Keratinocyte (primary cell): Measurements from ENCODE around the gene CTTNBP2NL. TPM values are rescaled to one million over a fixed set of nuclear protein-coding genes. Genes with fewer than 3 reads are reported as not detected.
"Not testable (repeated sequence)": the region's sequence is repeated elsewhere in the genome, so short reads cannot be mapped to it uniquely, and the experiment has no call there.

Experiments used
- DNase-seq: peaks from one replicate; pipeline ENCODE4 v3.0.0-alpha.2; 2011; ENCODE audit warnings: low read depth, missing footprints, low spot score
- FAIRE-seq: peaks from 2 replicates; lab custom pipeline; 2011; peaks lifted over from hg19 to GRCh38; lab: Jason Lieb, UNC
- H2AFZ ChIP-seq: 2 replicates; pipeline ENCODE4 v1.6.0; 2012; ENCODE audit warnings: low read length, control low read depth, inconsistent platforms; ENCODE audit not compliant: control insufficient read depth
- H3K27ac ChIP-seq: 2 replicates; pipeline ENCODE4 v1.5.1; 2011; ENCODE audit warnings: low read length; ENCODE audit not compliant: control insufficient read depth, insufficient read depth
- H3K27me3 ChIP-seq: 3 replicates; pipeline ENCODE4 v1.6.0; 2011; ENCODE audit warnings: low read length; ENCODE audit not compliant: control insufficient read depth, insufficient read depth; ENCODE audit errors: extremely low read depth
- H3K36me3 ChIP-seq, 2 experiments: 2 replicates in 1 of 2; 3 replicates in 1 of 2; pipeline ENCODE4 v1.5.1; 2011; ENCODE audit warnings: low read length in 2 of 2, mild to moderate bottlenecking in 1 of 2; ENCODE audit not compliant: control insufficient read depth in 2 of 2, insufficient read depth in 2 of 2; ENCODE audit errors: extremely low read depth in 1 of 2
- H3K4me1 ChIP-seq: 3 replicates; pipeline ENCODE4 v1.5.1; 2011; ENCODE audit warnings: low read length; ENCODE audit not compliant: control insufficient read depth, insufficient read depth; ENCODE audit errors: extremely low read depth
- H3K4me2 ChIP-seq: 3 replicates; pipeline ENCODE4 v1.6.0; 2011; ENCODE audit warnings: low read depth, low read length; ENCODE audit not compliant: control insufficient read depth, insufficient read depth; ENCODE audit errors: extremely low read depth
- H3K4me3 ChIP-seq, 3 experiments: fragments of 200-600 bp in 1 of 3; sonication (generic) in 1 of 3; 2 replicates in 2 of 3; 3 replicates in 1 of 3; pipeline ENCODE4 v1.5.1; 2011 to 2016; ENCODE audit warnings: low read length in 3 of 3, mild to moderate bottlenecking in 3 of 3, control low read depth in 2 of 3, inconsistent platforms in 1 of 3, low read depth in 1 of 3, mixed read lengths in 1 of 3, mixed run types in 1 of 3, moderate library complexity in 1 of 3; ENCODE audit not compliant: control insufficient read depth in 2 of 3, insufficient read depth in 2 of 3; ENCODE audit errors: extremely low read depth in 1 of 3
- H3K79me2 ChIP-seq: 2 replicates; pipeline ENCODE4 v1.6.0; 2012; ENCODE audit warnings: low read length; ENCODE audit not compliant: control insufficient read depth, insufficient read depth
- H3K9ac ChIP-seq: 3 replicates; pipeline ENCODE4 v1.6.0; 2011; ENCODE audit warnings: low read length; ENCODE audit not compliant: control insufficient read depth, insufficient read depth; ENCODE audit errors: extremely low read depth
- H3K9me1 ChIP-seq: 3 replicates; pipeline ENCODE4 v1.6.0; 2011; ENCODE audit warnings: low read length; ENCODE audit not compliant: control insufficient read depth, insufficient read depth; ENCODE audit errors: extremely low read depth
- H3K9me3 ChIP-seq: 2 replicates; pipeline ENCODE4 v1.5.1; 2012; ENCODE audit warnings: low read depth, low read length; ENCODE audit not compliant: control insufficient read depth
- H4K20me1 ChIP-seq: 3 replicates; pipeline ENCODE4 v1.6.0; 2011; ENCODE audit warnings: low read length; ENCODE audit not compliant: control insufficient read depth, insufficient read depth; ENCODE audit errors: extremely low read depth
- CTCF ChIP-seq, 3 experiments: IDR thresholded peaks in 1 of 3; conservative IDR thresholded peaks in 1 of 3; optimal IDR thresholded peaks in 1 of 3; 2 replicates in 2 of 3; 3 replicates in 1 of 3; pipeline versions ENCODE3 to v1.5.1; 2011; ENCODE audit warnings: low read length in 3 of 3, mild to moderate bottlenecking in 3 of 3, moderate library complexity in 2 of 3, control low read depth in 1 of 3, inconsistent platforms in 1 of 3; ENCODE audit not compliant: insufficient read depth in 2 of 3; ENCODE audit errors: extremely low read depth in 1 of 3
- EZH2 ChIP-seq: IDR thresholded peaks from one replicate; pipeline ENCODE4 v1.6.1; 2012; ENCODE audit warnings: inconsistent platforms, mild to moderate bottlenecking, low read length, moderate library complexity
- dilution Hi-C: fragments of 300-500 bp; cut with MboI; formaldehyde crosslinking; loops from one replicate; pipeline ENCODE4 v1.7.0; 2020; ENCODE audit warnings: low sequenced_read_pairs; ENCODE audit not compliant: extremely low pct_ligation_motif_present
- polyA plus RNA-seq, 5 experiments: library from polyadenylated mRNA; depleted of rRNA in 3 of 5; stranded (reverse) in 3 of 5; stranded (forward) in 1 of 5; unstranded in 1 of 5; fragments of >200 nt; gene quantifications; 1 replicate in 1 of 5; 2 replicates in 3 of 5; 3 replicates in 1 of 5; pipeline versions ENCODE4 v1.2.1 to v1.2.3, GENCODE V29; 2011 to 2012; ENCODE audit warnings: missing spikeins in 2 of 5, low read depth in 1 of 5, low replicate concordance in 1 of 5

CTTNBP2NL gene
- polyA plus RNA-seq, 1 donor (not counting 4 experiments of a cell fraction or from before 2014, with no cell fraction given), result 19.1 TPM

GRCh38 chr1:112466078-112466660, 70.2 kb downstream of the CTTNBP2NL start:
- FAIRE-seq, result peak; percentile 13
- peak; percentile 66 for DNase-seq
- no peaks in the 10 kb centered on the region for H3K27me3 ChIP-seq
- dilution Hi-C loops, result no loop called here
- H3K36me3 ChIP-seq, result no peaks in the 10 kb centered on the region
- peak overlapping the region; percentile 92 for H3K4me2 ChIP-seq
- peak overlapping the region; percentile 80 for H3K9ac ChIP-seq
- H3K4me3 ChIP-seq, result peak overlapping the region in 2 of 3 experiments; percentile 55 to 70
- no peaks in the 10 kb centered on the region for H3K79me2 ChIP-seq
- peak overlapping the region; percentile 40 for H3K27ac ChIP-seq
- no peaks in the 10 kb centered on the region for H3K9me3 ChIP-seq
- H3K9me1 ChIP-seq, result peaks cover 3% of the 10 kb centered on the region
- H3K4me1 ChIP-seq, result peaks cover 57% of the 10 kb centered on the region
- H4K20me1 ChIP-seq, result no peaks in the 10 kb centered on the region
- no peak for TF ChIP-seq EZH2
- TF ChIP-seq CTCF (optimal IDR thresholded peaks at IDR 0.05 in 1 of 3, IDR thresholded peaks at IDR 0.05 in 1 of 3, conservative IDR thresholded peaks at IDR 0.05 in 1 of 3; ENCODE audit: extremely low read depth in 1 of 3, insufficient read depth in 2 of 3, low read length in 3 of 3), result peak; percentile 76 to 89 (median 84)
- H2AFZ ChIP-seq, result peak overlapping the region; percentile 75

- H3K27me3 ChIP-seq, H3K4me2 ChIP-seq, H4K20me1 ChIP-seq, H3K9ac ChIP-seq, H3K79me2 ChIP-seq, H3K27ac ChIP-seq, H2AFZ ChIP-seq, H3K36me3 ChIP-seq, FAIRE-seq, H3K4me3 ChIP-seq, H3K9me3 ChIP-seq, dilution Hi-C loops, DNase-seq, H3K9me1 ChIP-seq: not testable (repeated sequence)
- peaks cover 24% of the 10 kb centered on the region for H3K4me1 ChIP-seq
Measured at GRCh38 chr1:112470324-112470723, 74.3 kb downstream of the CTTNBP2NL start.

- Histone ChIP-seq H3K27ac (no peak overlapping the region), H3K9ac (no peak overlapping the region), H3K79me2 (no peaks in the 10 kb centered on the region), H3K36me3 (no peaks in the 10 kb centered on the region), H3K9me3 (no peaks in the 10 kb centered on the region), H3K4me1 (peaks cover 17% of the 10 kb centered on the region), H3K4me2 (no peak overlapping the region), H3K9me1 (no peaks in the 10 kb centered on the region), H4K20me1 (no peaks in the 10 kb centered on the region), H3K27me3 (no peaks in the 10 kb centered on the region), H3K4me3 (no peak overlapping the region), H2AFZ (no peak overlapping the region)
- FAIRE-seq, result no peak
- TF ChIP-seq EZH2 (no peak), CTCF (optimal IDR thresholded peaks at IDR 0.05 in 1 of 3, IDR thresholded peaks at IDR 0.05 in 1 of 3, conservative IDR thresholded peaks at IDR 0.05 in 1 of 3; ENCODE audit: extremely low read depth in 1 of 3, insufficient read depth in 2 of 3, low read length in 3 of 3) (no peak)
- no peak for DNase-seq
- dilution Hi-C loops, result no loop called here
Measured at GRCh38 chr1:112470966-112471365, 75.0 kb downstream of the CTTNBP2NL start.
